C4-2B (cell line): Measurements from ENCODE around the gene SLC1A2.

Experiments used
- H3K27ac ChIP-seq: fragments of 450-650 bp; 2 replicates; pipeline ENCODE4 v1.5.1; 2017
- ZFX ChIP-seq: fragments of 450-650 bp; IDR thresholded peaks from 2 replicates; pipeline ENCODE4 v1.6.1; 2017
- TF ChIP-seq, protein P1 (sequence below): fragments of 450-650 bp; conservative IDR thresholded peaks from 2 replicates; pipeline ENCODE4 v1.5.1; 2017; ENCODE audit warnings: mild to moderate bottlenecking

Gene SLC1A2

DNA sequence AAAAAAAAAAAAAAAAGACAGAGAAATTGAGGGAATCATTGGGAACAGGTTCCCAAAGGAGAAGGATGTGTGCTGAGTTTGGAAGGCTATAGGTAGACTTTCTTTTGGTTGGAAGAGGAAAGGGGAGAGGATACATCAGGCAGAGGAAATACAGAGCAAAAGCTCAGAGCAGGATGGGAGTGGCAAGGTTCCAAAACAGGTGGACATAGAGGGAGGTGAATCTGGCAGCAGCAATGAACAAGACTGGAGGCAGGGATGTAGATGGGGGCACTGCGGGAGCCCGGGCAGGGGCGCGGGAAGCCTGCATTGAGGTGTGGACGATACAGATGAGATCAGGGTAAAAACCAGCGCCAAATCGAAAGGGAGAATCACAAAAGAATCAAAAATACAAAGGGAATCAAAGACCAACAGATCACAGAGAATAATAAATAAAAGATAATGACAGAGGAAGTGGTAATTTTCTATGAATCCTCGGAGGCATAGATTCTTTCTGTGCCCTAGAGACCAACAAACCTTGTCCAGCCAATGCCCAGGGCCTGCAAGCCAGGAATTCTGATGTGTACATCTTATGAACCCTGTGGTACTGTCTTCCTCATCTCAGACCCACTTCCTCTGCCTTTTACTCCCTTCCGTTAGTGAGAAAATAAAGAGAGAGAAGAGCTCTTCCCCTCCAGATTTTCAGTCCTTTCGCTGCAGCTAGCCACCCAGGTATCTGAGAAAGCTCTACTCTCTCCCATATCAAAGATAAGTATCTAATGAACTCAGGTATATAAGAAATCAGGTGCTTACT lies 70.3 kb downstream of the SLC1A2 start:
- no peak overlapping the region for H3K27ac ChIP-seq
- TF ChIP-seq ZFX = no peak
- TF ChIP-seq, protein P1, sequence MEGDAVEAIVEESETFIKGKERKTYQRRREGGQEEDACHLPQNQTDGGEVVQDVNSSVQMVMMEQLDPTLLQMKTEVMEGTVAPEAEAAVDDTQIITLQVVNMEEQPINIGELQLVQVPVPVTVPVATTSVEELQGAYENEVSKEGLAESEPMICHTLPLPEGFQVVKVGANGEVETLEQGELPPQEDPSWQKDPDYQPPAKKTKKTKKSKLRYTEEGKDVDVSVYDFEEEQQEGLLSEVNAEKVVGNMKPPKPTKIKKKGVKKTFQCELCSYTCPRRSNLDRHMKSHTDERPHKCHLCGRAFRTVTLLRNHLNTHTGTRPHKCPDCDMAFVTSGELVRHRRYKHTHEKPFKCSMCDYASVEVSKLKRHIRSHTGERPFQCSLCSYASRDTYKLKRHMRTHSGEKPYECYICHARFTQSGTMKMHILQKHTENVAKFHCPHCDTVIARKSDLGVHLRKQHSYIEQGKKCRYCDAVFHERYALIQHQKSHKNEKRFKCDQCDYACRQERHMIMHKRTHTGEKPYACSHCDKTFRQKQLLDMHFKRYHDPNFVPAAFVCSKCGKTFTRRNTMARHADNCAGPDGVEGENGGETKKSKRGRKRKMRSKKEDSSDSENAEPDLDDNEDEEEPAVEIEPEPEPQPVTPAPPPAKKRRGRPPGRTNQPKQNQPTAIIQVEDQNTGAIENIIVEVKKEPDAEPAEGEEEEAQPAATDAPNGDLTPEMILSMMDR = no peak

DNA sequence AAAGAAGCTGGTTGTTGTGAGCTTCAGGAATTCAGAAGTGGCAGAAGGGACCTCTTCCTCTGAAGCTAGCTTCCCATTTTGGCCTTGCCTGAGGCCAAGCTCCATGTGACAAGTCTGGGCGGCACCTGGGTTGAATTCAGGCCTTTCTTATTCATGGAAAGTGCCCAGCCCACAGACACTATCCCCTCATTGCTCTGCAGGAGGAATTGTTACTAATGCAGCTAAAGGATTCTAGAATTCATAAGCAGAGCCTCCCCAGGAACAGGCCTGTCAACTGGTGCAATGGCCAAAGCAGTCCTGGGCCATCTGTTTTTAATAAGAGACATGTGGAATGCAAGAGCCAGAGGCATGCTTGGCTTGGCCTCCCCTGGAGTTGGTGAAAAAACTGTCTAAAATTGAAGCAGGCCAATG lies 71.4 kb downstream of the SLC1A2 start:
- TF ChIP-seq, protein P1 = no peak
- no peak for TF ChIP-seq ZFX
- H3K27ac ChIP-seq = no peak overlapping the region

GRCh38 chr11:35347173-35347878 lies 72.0 kb downstream of the SLC1A2 start:
- H3K27ac ChIP-seq = no peak overlapping the region
- TF ChIP-seq ZFX = no peak
- TF ChIP-seq, protein P1 = no peak

DNA sequence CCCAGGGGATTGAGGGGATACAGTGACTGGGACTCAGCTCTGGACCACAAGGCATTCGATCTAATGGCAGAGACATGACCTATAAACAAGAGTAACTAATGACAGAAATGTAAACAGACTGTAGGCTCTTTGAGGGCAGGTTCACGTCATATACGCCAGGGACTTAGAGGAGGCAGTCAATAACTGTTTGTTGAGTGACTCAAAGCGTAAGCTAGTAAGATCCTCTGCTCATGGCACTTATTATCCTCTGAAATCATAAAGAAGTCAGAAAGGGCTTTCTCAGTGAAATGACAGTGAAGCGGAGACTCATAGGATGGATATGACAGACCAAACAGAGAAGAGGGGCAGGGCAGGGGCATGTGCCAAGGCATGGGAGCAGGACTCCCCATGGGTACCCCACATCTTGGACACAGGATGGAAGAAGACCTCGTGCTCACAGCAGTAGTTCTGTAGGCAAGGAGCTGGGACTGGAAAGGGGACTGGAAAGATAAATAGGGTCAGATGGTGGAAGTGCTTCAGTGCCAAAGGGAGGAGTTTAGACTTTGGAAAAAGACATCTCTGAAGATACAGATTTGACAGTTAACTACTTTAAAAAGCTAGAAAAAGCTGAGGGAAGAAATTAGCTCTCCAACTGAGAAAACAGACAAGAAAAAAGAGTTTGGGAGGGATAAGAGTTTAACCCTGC lies 72.7 kb downstream of the SLC1A2 start:
- TF ChIP-seq ZFX = no peak
- TF ChIP-seq, protein P1 = no peak

DNA sequence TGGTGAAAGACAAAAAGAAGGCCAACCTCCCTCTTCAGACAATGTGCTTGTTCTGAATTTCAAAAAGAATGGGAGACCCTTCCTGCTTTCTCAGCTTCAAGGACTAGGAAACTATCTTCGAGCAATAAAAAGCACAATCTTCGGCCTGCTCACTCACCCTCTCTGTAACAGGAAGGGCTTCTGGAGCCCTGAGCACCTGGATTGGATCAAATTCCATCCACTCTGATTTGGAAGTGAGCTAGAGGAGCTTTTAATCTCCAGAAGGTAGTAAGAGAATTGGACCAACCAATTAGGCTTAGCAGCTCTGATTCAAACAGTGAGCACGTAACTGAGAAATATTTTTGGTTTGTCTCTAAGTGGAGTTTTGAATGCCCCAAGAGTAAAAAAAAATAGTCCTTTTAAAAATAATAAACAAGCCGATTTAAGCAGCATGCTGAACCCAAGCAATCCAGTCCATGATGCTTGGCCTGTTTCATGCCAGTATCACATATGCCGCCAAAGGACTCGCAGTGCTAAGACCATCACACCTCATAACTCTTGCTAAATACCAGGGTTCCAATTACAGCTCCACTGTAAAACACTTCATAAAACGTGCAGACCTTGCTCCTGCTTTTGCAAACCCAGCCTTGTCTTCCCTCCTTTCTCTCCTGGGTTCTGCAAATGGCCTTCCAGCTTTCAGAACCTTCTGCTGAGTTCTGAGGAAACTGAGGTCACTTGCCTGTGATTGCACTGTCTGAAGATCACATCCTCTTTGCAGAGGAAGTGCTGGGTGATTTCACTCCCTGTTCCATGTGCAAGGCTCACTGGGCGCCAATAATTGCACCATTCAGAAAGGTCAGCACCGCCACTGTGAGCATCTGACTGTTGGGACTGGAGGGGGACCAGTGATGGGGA lies 74.4 kb downstream of the SLC1A2 start:
- TF ChIP-seq, protein P1 = no peak
- no peak for TF ChIP-seq ZFX
- H3K27ac ChIP-seq = no peak overlapping the region

More for the DNA sequence above, 72.7 kb downstream of the SLC1A2 start:
- no peak overlapping the region for H3K27ac ChIP-seq

DNA sequence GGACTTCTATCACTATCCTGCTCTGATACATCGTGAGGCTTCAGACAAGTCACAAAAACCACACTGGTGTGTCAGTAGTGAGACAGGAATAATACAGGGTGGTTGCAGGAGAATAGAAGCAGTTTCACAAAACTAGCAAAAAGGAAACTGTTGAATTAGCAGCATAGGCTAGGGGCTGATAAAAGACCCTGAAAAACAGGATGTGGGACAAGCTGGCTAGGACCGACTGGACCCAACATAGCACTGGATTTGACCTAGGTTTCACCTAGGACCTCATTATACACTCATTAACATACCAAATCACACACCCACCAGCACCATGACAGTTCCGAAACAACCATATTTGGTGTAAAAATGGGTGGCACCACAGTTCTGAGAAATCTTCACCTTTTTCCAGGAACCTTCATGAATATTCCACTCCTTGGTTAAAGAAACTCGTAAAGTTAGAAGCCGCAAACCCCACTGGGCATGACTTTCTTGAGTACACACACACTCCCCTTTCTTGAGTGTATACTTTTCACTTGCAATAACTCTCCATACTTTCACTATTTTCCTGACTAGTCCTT lies 76.2 kb downstream of the SLC1A2 start:
- H3K27ac ChIP-seq = no peak overlapping the region
- TF ChIP-seq ZFX = no peak
- TF ChIP-seq, protein P1 = no peak
